SK-N-SH (cell line): ENCODE results near the gene SLC24A3. TPM values are rescaled to one million over a fixed set of nuclear protein-coding genes. Genes with fewer than 3 reads are reported as not detected.

Source experiments
- CTCF ChIA-PET: fragments of 300-600, 350-600 bp; formaldehyde crosslinking; extraction: SDS; loops from one replicate; lab custom pipeline; 2021; lab: Yijun Ruan, JAX
- POLR2A ChIA-PET: fragments of 350-600 bp; sonication (Branson Sonifier 250); formaldehyde crosslinking; extraction: SDS; loops from one replicate; lab custom pipeline; 2020; ENCODE audit warnings: antibody characterized with exemption, inconsistent platforms; lab: Yijun Ruan, JAX
- DNase-seq: peaks from one replicate; pipeline ENCODE4 v3.0.0; 2012
- H2AFZ ChIP-seq: fragments of 200-600 bp; sonication (generic); 2 replicates; pipeline ENCODE4 v1.8.1; 2016; ENCODE audit warnings: antibody characterized with exemption, mild to moderate bottlenecking, low read depth
- H3F3A ChIP-seq: fragments of 200-600 bp; sonication (generic); replicated peaks from 2 replicates; pipeline ENCODE3; 2016; ENCODE audit warnings: antibody characterized with exemption, mild to moderate bottlenecking; ENCODE audit not compliant: insufficient read depth
- H3K27ac ChIP-seq, 2 experiments: fragments of 200-500 bp in 1 of 2; fragments of 200-600 bp in 1 of 2; sonication (Bioruptor generic) in 1 of 2; sonication (generic), shearing (Covaris generic) in 1 of 2; 2 replicates each; pipeline versions ENCODE4 v1.5.1 to v1.6.1; 2014 to 2016; ENCODE audit warnings: low read depth in 2 of 2, inconsistent platforms in 1 of 2, low read length in 1 of 2, mild to moderate bottlenecking in 1 of 2, mixed read lengths in 1 of 2
- H3K27me3 ChIP-seq: fragments of 200-600 bp; sonication (generic), shearing (Covaris generic); 2 replicates; pipeline ENCODE4 v1.6.1; 2016; ENCODE audit warnings: mixed run types; ENCODE audit not compliant: insufficient read depth
- H3K36me3 ChIP-seq, 2 experiments: fragments of 200-500 bp in 1 of 2; fragments of 200-600 bp in 1 of 2; sonication (Bioruptor generic) in 1 of 2; sonication (generic) in 1 of 2; replicated peaks in 1 of 2; 2 replicates each; pipeline versions ENCODE3 to v1.5.1; 2014 to 2016; ENCODE audit warnings: low read length in 1 of 2, mild to moderate bottlenecking in 1 of 2; ENCODE audit not compliant: insufficient read depth in 2 of 2, control insufficient read depth in 1 of 2
- H3K4me1 ChIP-seq, 2 experiments: fragments of 200-500 bp in 1 of 2; fragments of 200-600 bp in 1 of 2; sonication (Bioruptor generic) in 1 of 2; sonication (generic), shearing (Covaris generic) in 1 of 2; 2 replicates each; pipeline versions ENCODE4 v1.5.1 to v1.6.1; 2014 to 2016; ENCODE audit warnings: low read depth in 1 of 2, low read length in 1 of 2, mixed run types in 1 of 2; ENCODE audit not compliant: insufficient read depth in 2 of 2, control insufficient read depth in 1 of 2
- H3K4me2 ChIP-seq: fragments of 200-600 bp; sonication (generic), shearing (Covaris generic); 2 replicates; pipeline ENCODE4 v1.6.1; 2017; ENCODE audit warnings: mixed run types
- H3K4me3 ChIP-seq, 2 experiments: fragments of 200-500 bp in 1 of 2; fragments of 200-600 bp in 1 of 2; sonication (Bioruptor generic) in 1 of 2; sonication (generic), shearing (Covaris generic) in 1 of 2; 2 replicates each; pipeline versions ENCODE4 v1.5.1 to v1.8.1; 2014 to 2016; ENCODE audit warnings: low read depth in 2 of 2, inconsistent platforms in 1 of 2, low read length in 1 of 2, mild to moderate bottlenecking in 1 of 2, mixed read lengths in 1 of 2, moderate library complexity in 1 of 2
- H3K79me2 ChIP-seq: fragments of 200-600 bp; sonication (generic); 2 replicates; pipeline ENCODE4 v1.8.1; 2017; ENCODE audit warnings: mild to moderate bottlenecking; ENCODE audit not compliant: insufficient read depth
- H3K9ac ChIP-seq: fragments of 200-600 bp; sonication (generic); 2 replicates; pipeline ENCODE4 v1.6.1; 2017; ENCODE audit warnings: mixed run types
- H3K9me2 ChIP-seq: fragments of 200-600 bp; sonication (generic); 2 replicates; pipeline ENCODE4 v1.6.1; 2017; ENCODE audit warnings: mixed run types
- H3K9me3 ChIP-seq: fragments of 200-600 bp; sonication (generic); 2 replicates; pipeline ENCODE4 v1.6.1; 2017; ENCODE audit warnings: mixed run types, mild to moderate bottlenecking, moderate library complexity
- H4K20me1 ChIP-seq: fragments of 200-600 bp; sonication (generic); 2 replicates; pipeline ENCODE4 v1.6.1; 2017; ENCODE audit warnings: mild to moderate bottlenecking, mixed run types; ENCODE audit not compliant: insufficient read depth
- ELF1 ChIP-seq: IDR thresholded peaks from 2 replicates; pipeline ENCODE4 v1.4.0; 2012
- EP300 ChIP-seq, 2 experiments: IDR thresholded peaks; 2 replicates each; pipeline versions ENCODE4 v1.4.0 to v1.6.1; 2012; ENCODE audit warnings: borderline replicate concordance in 1 of 2, low read depth in 1 of 2, low read length in 1 of 2
- EZH2phosphoT487 ChIP-seq: fragments of 200-600 bp; sonication (generic); IDR thresholded peaks from 2 replicates; pipeline ENCODE4 v1.6.1; 2017; ENCODE audit warnings: low read depth, mixed run types, mild to moderate bottlenecking, antibody characterized with exemption, moderate library complexity, borderline replicate concordance
- FOSL2 ChIP-seq: IDR thresholded peaks from 2 replicates; pipeline ENCODE4 v1.4.0; 2012; ENCODE audit warnings: low read depth, mild to moderate bottlenecking, moderate library complexity, borderline replicate concordance
- GABPA ChIP-seq: IDR thresholded peaks from 2 replicates; pipeline ENCODE4 v1.4.0; 2012; ENCODE audit warnings: low read depth, mild to moderate bottlenecking
- GATA2 ChIP-seq: sonication (generic); formaldehyde crosslinking; IDR thresholded peaks from 2 replicates; pipeline ENCODE4 v1.5.0; 2020; ENCODE audit warnings: mild to moderate bottlenecking, missing genetic modification reagents
- MEF2A ChIP-seq: IDR thresholded peaks from 2 replicates; pipeline ENCODE4 v1.4.0; 2012; ENCODE audit warnings: low read depth, borderline replicate concordance
- POLR2AphosphoS5 ChIP-seq: IDR thresholded peaks from 2 replicates; pipeline ENCODE4 v1.6.1; 2012; ENCODE audit warnings: low read depth, low read length
- RAD21 ChIP-seq: IDR thresholded peaks from 2 replicates; pipeline ENCODE4 v1.6.1; 2012; ENCODE audit warnings: mild to moderate bottlenecking, low read length
- RXRA ChIP-seq: IDR thresholded peaks from 2 replicates; pipeline ENCODE4 v1.4.0; 2012; ENCODE audit warnings: low read depth, mild to moderate bottlenecking, borderline replicate concordance
- SIN3A ChIP-seq: IDR thresholded peaks from 2 replicates; pipeline ENCODE4 v1.6.1; 2012; ENCODE audit warnings: low read depth, mild to moderate bottlenecking, low read length, moderate library complexity, borderline replicate concordance
- SMC3 ChIP-seq: IDR thresholded peaks from 2 replicates; pipeline ENCODE4 v1.6.1; 2012; ENCODE audit warnings: low read depth, low read length, improper control_type of control experiment
- TAF1 ChIP-seq: IDR thresholded peaks from 2 replicates; pipeline ENCODE4 v1.6.1; 2012; ENCODE audit warnings: low read depth, mild to moderate bottlenecking, low read length, moderate library complexity, borderline replicate concordance
- TCF12 ChIP-seq: IDR thresholded peaks from 2 replicates; pipeline ENCODE4 v1.4.0; 2012
- TEAD4 ChIP-seq: IDR thresholded peaks from 2 replicates; pipeline ENCODE4 v1.4.0; 2012; ENCODE audit warnings: mild to moderate bottlenecking, borderline replicate concordance; ENCODE audit not compliant: insufficient read depth
- YY1 ChIP-seq: IDR thresholded peaks from 2 replicates; pipeline ENCODE4 v1.4.0; 2012; ENCODE audit warnings: low read depth, mild to moderate bottlenecking
- WGBS: methylation state at CpG from one replicate; pipeline ENCODE4 v1.1.6; 2017; ENCODE audit warnings: low lambda C conversion rate; 5-methylcytosine and 5-hydroxymethylcytosine counted together
- polyA plus RNA-seq, 3 experiments: library from polyadenylated mRNA; depleted of rRNA; stranded (reverse); fragments of >200 nt; gene quantifications; 2 replicates each; pipeline ENCODE4 v1.2.3, GENCODE V29; 2012
- TF ChIP-seq, protein P1 (sequence below): IDR thresholded peaks from 2 replicates; pipeline ENCODE4 v1.6.1; 2012; ENCODE audit warnings: mild to moderate bottlenecking, low read depth, low read length, moderate library complexity
- TF ChIP-seq, protein P2 (sequence below): fragments of 150-350 bp; IDR thresholded peaks from 2 replicates; pipeline ENCODE4 v1.6.1; 2016; ENCODE audit warnings: mild to moderate bottlenecking, low read depth, low read length
- TF ChIP-seq, protein P3 (sequence below): fragments of 200-600 bp; sonication (generic); IDR thresholded peaks from 2 replicates; pipeline ENCODE4 v1.6.1; 2017; ENCODE audit warnings: antibody characterized with exemption, mild to moderate bottlenecking, moderate library complexity
- TF ChIP-seq, protein P4 (sequence below): IDR thresholded peaks from 2 replicates; pipeline ENCODE4 v1.4.0; 2012; ENCODE audit warnings: low read depth, borderline replicate concordance

Gene SLC24A3
- polyA plus RNA-seq, 1 of the 3 experiments (the other 2 are of a cell fraction), result not detected

DNA sequence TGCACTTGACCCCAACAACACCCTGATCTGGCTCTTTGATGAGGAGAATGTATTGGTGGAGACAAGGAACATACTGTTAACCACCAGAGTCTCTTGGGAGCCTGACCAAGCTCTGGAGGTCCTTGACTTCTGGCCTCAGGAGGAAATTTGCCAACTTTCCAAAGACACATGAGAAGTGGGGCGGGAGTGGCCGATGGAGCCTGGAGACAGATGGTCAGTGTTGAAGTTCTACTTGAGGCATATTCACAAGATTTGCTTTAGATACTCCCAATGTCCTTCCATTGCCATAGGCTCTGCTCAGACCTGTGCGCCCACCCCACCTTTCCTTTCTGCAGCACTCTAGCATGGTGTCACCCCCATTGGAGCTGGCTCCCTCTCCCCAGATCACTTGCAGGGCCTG lies 241.0 kb downstream of the SLC24A3 start:
- Histone ChIP-seq H4K20me1 (no peaks in the 10 kb centered on the region), H3K36me3 (no peaks in the 10 kb centered on the region), H3K27ac (no peak overlapping the region), H3K9me3 (no peaks in the 10 kb centered on the region), H3K79me2 (no peaks in the 10 kb centered on the region), H3F3A (no peaks in the 10 kb centered on the region), H2AFZ (no peak overlapping the region), H3K4me2 (no peak overlapping the region), H3K4me3 (no peak overlapping the region), H3K27me3 (peaks cover 4% of the 10 kb centered on the region; the same call in 1 of the 2 replicates), H3K9ac (no peak overlapping the region), H3K9me2 (no peaks in the 10 kb centered on the region), H3K4me1 (no peaks in the 10 kb centered on the region)
- no peak for DNase-seq
- ChIA-PET CTCF (no interaction called here), POLR2A (no interaction called here)
- TF ChIP-seq POLR2AphosphoS5 (no peak), TEAD4 (no peak), SMC3 (no peak), GABPA (no peak), TCF12 (no peak), EZH2phosphoT487 (no peak), ELF1 (no peak), TAF1 (no peak), FOSL2 (no peak), GATA2 (CRISPR knock-in tag) (no peak), RAD21 (no peak), RXRA (no peak), SIN3A (no peak), MEF2A (no peak), EP300 (IDR thresholded peaks at IDR 0.05; ENCODE audit: borderline replicate concordance in 1 of 2, low read depth in 1 of 2, low read length in 1 of 2) (no peak), YY1 (no peak)
- TF ChIP-seq, protein P1, sequence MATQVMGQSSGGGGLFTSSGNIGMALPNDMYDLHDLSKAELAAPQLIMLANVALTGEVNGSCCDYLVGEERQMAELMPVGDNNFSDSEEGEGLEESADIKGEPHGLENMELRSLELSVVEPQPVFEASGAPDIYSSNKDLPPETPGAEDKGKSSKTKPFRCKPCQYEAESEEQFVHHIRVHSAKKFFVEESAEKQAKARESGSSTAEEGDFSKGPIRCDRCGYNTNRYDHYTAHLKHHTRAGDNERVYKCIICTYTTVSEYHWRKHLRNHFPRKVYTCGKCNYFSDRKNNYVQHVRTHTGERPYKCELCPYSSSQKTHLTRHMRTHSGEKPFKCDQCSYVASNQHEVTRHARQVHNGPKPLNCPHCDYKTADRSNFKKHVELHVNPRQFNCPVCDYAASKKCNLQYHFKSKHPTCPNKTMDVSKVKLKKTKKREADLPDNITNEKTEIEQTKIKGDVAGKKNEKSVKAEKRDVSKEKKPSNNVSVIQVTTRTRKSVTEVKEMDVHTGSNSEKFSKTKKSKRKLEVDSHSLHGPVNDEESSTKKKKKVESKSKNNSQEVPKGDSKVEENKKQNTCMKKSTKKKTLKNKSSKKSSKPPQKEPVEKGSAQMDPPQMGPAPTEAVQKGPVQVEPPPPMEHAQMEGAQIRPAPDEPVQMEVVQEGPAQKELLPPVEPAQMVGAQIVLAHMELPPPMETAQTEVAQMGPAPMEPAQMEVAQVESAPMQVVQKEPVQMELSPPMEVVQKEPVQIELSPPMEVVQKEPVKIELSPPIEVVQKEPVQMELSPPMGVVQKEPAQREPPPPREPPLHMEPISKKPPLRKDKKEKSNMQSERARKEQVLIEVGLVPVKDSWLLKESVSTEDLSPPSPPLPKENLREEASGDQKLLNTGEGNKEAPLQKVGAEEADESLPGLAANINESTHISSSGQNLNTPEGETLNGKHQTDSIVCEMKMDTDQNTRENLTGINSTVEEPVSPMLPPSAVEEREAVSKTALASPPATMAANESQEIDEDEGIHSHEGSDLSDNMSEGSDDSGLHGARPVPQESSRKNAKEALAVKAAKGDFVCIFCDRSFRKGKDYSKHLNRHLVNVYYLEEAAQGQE, result no peak
- TF ChIP-seq, protein P2, sequence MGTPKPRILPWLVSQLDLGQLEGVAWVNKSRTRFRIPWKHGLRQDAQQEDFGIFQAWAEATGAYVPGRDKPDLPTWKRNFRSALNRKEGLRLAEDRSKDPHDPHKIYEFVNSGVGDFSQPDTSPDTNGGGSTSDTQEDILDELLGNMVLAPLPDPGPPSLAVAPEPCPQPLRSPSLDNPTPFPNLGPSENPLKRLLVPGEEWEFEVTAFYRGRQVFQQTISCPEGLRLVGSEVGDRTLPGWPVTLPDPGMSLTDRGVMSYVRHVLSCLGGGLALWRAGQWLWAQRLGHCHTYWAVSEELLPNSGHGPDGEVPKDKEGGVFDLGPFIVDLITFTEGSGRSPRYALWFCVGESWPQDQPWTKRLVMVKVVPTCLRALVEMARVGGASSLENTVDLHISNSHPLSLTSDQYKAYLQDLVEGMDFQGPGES, result no peak
- TF ChIP-seq, protein P3, sequence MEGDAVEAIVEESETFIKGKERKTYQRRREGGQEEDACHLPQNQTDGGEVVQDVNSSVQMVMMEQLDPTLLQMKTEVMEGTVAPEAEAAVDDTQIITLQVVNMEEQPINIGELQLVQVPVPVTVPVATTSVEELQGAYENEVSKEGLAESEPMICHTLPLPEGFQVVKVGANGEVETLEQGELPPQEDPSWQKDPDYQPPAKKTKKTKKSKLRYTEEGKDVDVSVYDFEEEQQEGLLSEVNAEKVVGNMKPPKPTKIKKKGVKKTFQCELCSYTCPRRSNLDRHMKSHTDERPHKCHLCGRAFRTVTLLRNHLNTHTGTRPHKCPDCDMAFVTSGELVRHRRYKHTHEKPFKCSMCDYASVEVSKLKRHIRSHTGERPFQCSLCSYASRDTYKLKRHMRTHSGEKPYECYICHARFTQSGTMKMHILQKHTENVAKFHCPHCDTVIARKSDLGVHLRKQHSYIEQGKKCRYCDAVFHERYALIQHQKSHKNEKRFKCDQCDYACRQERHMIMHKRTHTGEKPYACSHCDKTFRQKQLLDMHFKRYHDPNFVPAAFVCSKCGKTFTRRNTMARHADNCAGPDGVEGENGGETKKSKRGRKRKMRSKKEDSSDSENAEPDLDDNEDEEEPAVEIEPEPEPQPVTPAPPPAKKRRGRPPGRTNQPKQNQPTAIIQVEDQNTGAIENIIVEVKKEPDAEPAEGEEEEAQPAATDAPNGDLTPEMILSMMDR, result no peak
- TF ChIP-seq, protein P4, sequence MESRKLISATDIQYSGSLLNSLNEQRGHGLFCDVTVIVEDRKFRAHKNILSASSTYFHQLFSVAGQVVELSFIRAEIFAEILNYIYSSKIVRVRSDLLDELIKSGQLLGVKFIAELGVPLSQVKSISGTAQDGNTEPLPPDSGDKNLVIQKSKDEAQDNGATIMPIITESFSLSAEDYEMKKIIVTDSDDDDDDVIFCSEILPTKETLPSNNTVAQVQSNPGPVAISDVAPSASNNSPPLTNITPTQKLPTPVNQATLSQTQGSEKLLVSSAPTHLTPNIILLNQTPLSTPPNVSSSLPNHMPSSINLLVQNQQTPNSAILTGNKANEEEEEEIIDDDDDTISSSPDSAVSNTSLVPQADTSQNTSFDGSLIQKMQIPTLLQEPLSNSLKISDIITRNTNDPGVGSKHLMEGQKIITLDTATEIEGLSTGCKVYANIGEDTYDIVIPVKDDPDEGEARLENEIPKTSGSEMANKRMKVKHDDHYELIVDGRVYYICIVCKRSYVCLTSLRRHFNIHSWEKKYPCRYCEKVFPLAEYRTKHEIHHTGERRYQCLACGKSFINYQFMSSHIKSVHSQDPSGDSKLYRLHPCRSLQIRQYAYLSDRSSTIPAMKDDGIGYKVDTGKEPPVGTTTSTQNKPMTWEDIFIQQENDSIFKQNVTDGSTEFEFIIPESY, result no peak
- 43% methylated on average over 3 of the region's 3 CpGs for WGBS
